ENCODE results near the gene ZCCHC3. TPM values are rescaled to one million over a fixed set of nuclear protein-coding genes. Genes with fewer than 3 reads are reported as not detected.
"Not testable (repeated sequence)": the region's sequence is repeated elsewhere in the genome, so short reads cannot be mapped to it uniquely, and the experiment has no call there.

The ZCCHC3 gene
- total and polyA plus RNA-seq, 7 experiments from 2014 or later: 5.6 to 31.9 (median 19.2) TPM

GRCh38 chr20:328975-329695 lies 31.8 kb downstream of the ZCCHC3 start:
- H3K4me1 ChIP-seq (ENCODE audit: control insufficient read depth in 2 of 2, insufficient read depth in 2 of 2, low read length in 2 of 2): peaks cover 4 to 9% of the 10 kb centered on the region in 2 donors
- H3K4me1 Mint-ChIP-seq: peaks cover 10 to 30% (median 26%) of the 10 kb centered on the region in 7 donors
- no peaks in the 10 kb centered on the region for H3K9me3 ChIP-seq (ENCODE audit: control insufficient read depth in 2 of 3, low read length in 3 of 3)
- peak overlapping the region; percentile 47 for H3K27ac ChIP-seq (ENCODE audit: low read depth, low read length)
- ATAC-seq: no peak
- no peak for DNase-seq
- peak overlapping the region; percentile 26 to 87 (median 72) for H3K27ac Mint-ChIP-seq
- no peak overlapping the region for H3K4me3 ChIP-seq (ENCODE audit: low read length)
- ChIA-PET POLR2A (interaction anchor here (0.7 to 2.8 kb wide), 4 partner anchors 19 to 53 kb away, joined by 3 to 14 read pairs (median 4); partner anchors contain the start of gene ZCCHC3), CTCF (interaction anchor here (0.6 to 3.9 kb wide), 7 partner anchors 10 to 121 kb away, joined by 3 to 29 read pairs (median 5); partner anchors contain the start of genes DEFB129 and DEFB132)
- H3K4me3 Mint-ChIP-seq: peak overlapping the region in 8 of 10 donors; percentile 26 to 88 (median 68)
- H3K27me3 ChIP-seq (ENCODE audit: control insufficient read depth in 2 of 2, insufficient read depth in 2 of 2, low read length in 2 of 2): no peaks in the 10 kb centered on the region
- peaks cover 0 to 2% (median 0%) of the 10 kb centered on the region in 11 donors for H3K9me3 Mint-ChIP-seq
- peaks cover 0 to 4% (median 0%) of the 10 kb centered on the region in 5 donors for H3K27me3 Mint-ChIP-seq
- intact Hi-C loops (cut with micrococcal nuclease): loop anchor here in 1 of 2 donors (10.0 kb wide), 1 partner anchor 1776 kb away; the partner anchor contains the start of gene STK35
- no peaks in the 10 kb centered on the region for H3K36me3 ChIP-seq (ENCODE audit: control insufficient read depth in 2 of 3, insufficient read depth in 3 of 3, low read length in 3 of 3)
- H3K36me3 Mint-ChIP-seq: no peaks in the 10 kb centered on the region

GRCh38 chr20:329851-330232 lies 32.5 kb downstream of the ZCCHC3 start:
- ChIA-PET CTCF (interaction anchor here (0.7 to 3.9 kb wide), 11 partner anchors 9 to 122 kb away, joined by 3 to 29 read pairs (median 5); partner anchors contain the start of genes DEFB129 and DEFB132), POLR2A (interaction anchor here (1.0 to 2.8 kb wide), 4 partner anchors 11 to 33 kb away, joined by 3 to 14 read pairs (median 5); partner anchors contain the start of gene ZCCHC3)
- ATAC-seq: no peak
- peak overlapping the region in 7 of 9 donors; percentile 28 to 76 (median 57) for H3K27ac Mint-ChIP-seq
- no peaks in the 10 kb centered on the region for H3K36me3 Mint-ChIP-seq
- H3K27ac ChIP-seq (ENCODE audit: low read depth, low read length): peak overlapping the region; percentile 38
- intact Hi-C loops (cut with micrococcal nuclease): loop anchor here (1.0 to 10.0 kb wide), 3 partner anchors 63 to 1775 kb away; partner anchors contain the start of gene STK35 (in 1 of the 2)
- peaks cover 0 to 3% (median 0%) of the 10 kb centered on the region in 5 donors for H3K27me3 Mint-ChIP-seq
- H3K27me3 ChIP-seq (ENCODE audit: control insufficient read depth in 2 of 2, insufficient read depth in 2 of 2, low read length in 2 of 2): no peaks in the 10 kb centered on the region
- peaks cover 12 to 30% (median 23%) of the 10 kb centered on the region in 7 donors for H3K4me1 Mint-ChIP-seq
- no peak overlapping the region for H3K4me3 Mint-ChIP-seq
- H3K4me1 ChIP-seq (ENCODE audit: control insufficient read depth in 2 of 2, insufficient read depth in 2 of 2, low read length in 2 of 2): peaks cover 4% of the 10 kb centered on the region in 2 donors
- H3K9me3 ChIP-seq (ENCODE audit: control insufficient read depth in 2 of 3, low read length in 3 of 3): no peaks in the 10 kb centered on the region
- no peak overlapping the region for H3K4me3 ChIP-seq (ENCODE audit: low read length)
- no peaks in the 10 kb centered on the region for H3K36me3 ChIP-seq (ENCODE audit: control insufficient read depth in 2 of 3, insufficient read depth in 3 of 3, low read length in 3 of 3)
- DNase-seq: no peak
- H3K9me3 Mint-ChIP-seq: peaks cover 0 to 2% (median 0%) of the 10 kb centered on the region in 11 donors

GRCh38 chr20:330233-331149 lies 33.1 kb downstream of the ZCCHC3 start:
- Histone ChIP-seq H3K4me3 (ENCODE audit: low read length) (no peak overlapping the region), H3K27me3 (ENCODE audit: control insufficient read depth in 2 of 2, insufficient read depth in 2 of 2, low read length in 2 of 2) (no peaks in the 10 kb centered on the region), H3K9me3 (ENCODE audit: control insufficient read depth in 2 of 3, low read length in 3 of 3) (no peaks in the 10 kb centered on the region), H3K36me3 (ENCODE audit: control insufficient read depth in 2 of 3, insufficient read depth in 3 of 3, low read length in 3 of 3) (no peaks in the 10 kb centered on the region), H3K27ac (ENCODE audit: low read depth, low read length) (no peak overlapping the region), H3K4me1 (ENCODE audit: control insufficient read depth in 2 of 2, insufficient read depth in 2 of 2, low read length in 2 of 2) (peaks cover 4% of the 10 kb centered on the region in 2 donors)
- ChIA-PET CTCF (interaction anchor here (0.6 to 3.9 kb wide), 22 partner anchors 9 to 136 kb away, joined by 3 to 29 read pairs (median 4); partner anchors contain the start of genes DEFB129, DEFB132 and ZCCHC3), POLR2A (interaction anchor here (1.0 to 2.8 kb wide), 4 partner anchors 12 to 34 kb away, joined by 3 to 14 read pairs (median 5); partner anchors contain the start of gene ZCCHC3)
- intact Hi-C loops (cut with micrococcal nuclease): loop anchor here (1.0 kb wide), 2 partner anchors 63 to 121 kb away; no protein-coding TSS in a partner anchor
- Mint-ChIP-seq H3K4me3 (no peak overlapping the region), H3K4me1 (peaks cover 12 to 30% (median 21%) of the 10 kb centered on the region in 7 donors), H3K27me3 (peaks cover 0 to 3% (median 0%) of the 10 kb centered on the region in 5 donors), H3K9me3 (peaks cover 0 to 2% (median 0%) of the 10 kb centered on the region in 11 donors), H3K36me3 (no peaks in the 10 kb centered on the region), H3K27ac (peak overlapping the region in 7 of 9 donors; percentile 28 to 85 (median 68))
- DNase-seq (peak; percentile 34 to 74 (median 61)), ATAC-seq (peak; percentile 65)

DNA sequence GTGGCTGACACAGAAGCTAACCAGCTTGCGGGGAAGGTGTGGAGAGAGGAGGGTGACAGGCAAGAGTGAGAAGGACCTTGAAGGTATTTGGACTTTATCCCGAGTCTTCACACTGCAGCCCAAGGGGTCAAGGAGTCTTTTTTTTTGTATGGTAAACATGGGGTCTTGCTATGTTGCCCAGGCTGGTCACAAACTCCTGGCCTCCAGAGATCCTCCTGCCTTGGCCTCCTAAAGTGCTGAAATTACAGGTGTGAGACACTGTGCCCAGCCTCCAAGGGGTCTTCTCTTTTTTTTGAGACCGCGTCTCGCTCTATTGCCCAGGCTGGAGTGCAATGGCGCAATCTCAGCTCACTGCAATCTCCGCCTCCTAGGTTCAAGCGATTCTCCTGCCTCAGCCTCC lies 37.2 kb downstream of the ZCCHC3 start:
- H3K36me3 Mint-ChIP-seq: no peaks in the 10 kb centered on the region
- no peaks in the 10 kb centered on the region for H3K4me1 ChIP-seq (ENCODE audit: control insufficient read depth in 2 of 2, insufficient read depth in 2 of 2, low read length in 2 of 2)
- intact Hi-C loops (cut with micrococcal nuclease): no loop called here
- DNase-seq (no peak), ATAC-seq (no peak)
- H3K36me3 ChIP-seq (ENCODE audit: control insufficient read depth in 2 of 3, insufficient read depth in 3 of 3, low read length in 3 of 3): no peaks in the 10 kb centered on the region
- no peaks in the 10 kb centered on the region for H3K9me3 ChIP-seq (ENCODE audit: control insufficient read depth in 2 of 3, low read length in 3 of 3)
- peaks cover 0 to 1% (median 0%) of the 10 kb centered on the region in 11 donors for H3K9me3 Mint-ChIP-seq
- no peak overlapping the region for H3K4me3 ChIP-seq (ENCODE audit: low read length)
- ChIA-PET POLR2A (no interaction called here), CTCF (interaction anchor here (0.6 kb wide), 1 partner anchor 47 kb away, joined by 5 read pairs; no protein-coding TSS in a partner anchor)
- no peak overlapping the region for H3K4me3 Mint-ChIP-seq
- H3K27me3 ChIP-seq (ENCODE audit: control insufficient read depth in 2 of 2, insufficient read depth in 2 of 2, low read length in 2 of 2): no peaks in the 10 kb centered on the region
- H3K27ac ChIP-seq (ENCODE audit: low read depth, low read length): no peak overlapping the region
- H3K27me3 Mint-ChIP-seq: peaks cover 0 to 14% (median 0%) of the 10 kb centered on the region in 5 donors
- peaks cover 0 to 10% (median 9%) of the 10 kb centered on the region in 7 donors for H3K4me1 Mint-ChIP-seq
- H3K27ac Mint-ChIP-seq: no peak overlapping the region

DNA sequence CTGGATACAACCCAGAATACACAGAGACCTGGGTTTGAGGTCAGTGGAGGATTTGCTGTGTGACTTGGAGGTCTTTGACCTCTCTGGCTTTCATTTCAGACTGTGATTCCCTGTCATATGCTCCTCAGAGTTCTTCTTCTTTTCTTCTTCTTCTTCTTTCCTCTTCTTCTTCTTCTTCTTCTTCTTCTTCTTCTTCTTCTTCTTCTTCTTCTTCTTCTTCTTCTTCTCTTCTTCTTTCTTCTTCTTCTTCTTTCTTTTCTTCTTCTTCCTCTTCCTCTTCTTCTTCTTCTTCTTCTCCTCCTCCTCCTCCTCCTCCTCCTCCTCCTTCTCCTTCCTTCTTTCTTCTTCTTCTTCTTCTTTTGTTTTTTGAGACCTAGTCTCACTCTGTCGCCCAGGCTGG lies 38.7 kb downstream of the ZCCHC3 start:
- ATAC-seq; H3K4me3 ChIP-seq (ENCODE audit: low read length); H3K4me1 ChIP-seq (ENCODE audit: control insufficient read depth in 2 of 2, insufficient read depth in 2 of 2, low read length in 2 of 2); intact Hi-C loops (cut with micrococcal nuclease); H3K36me3 Mint-ChIP-seq; H3K4me3 Mint-ChIP-seq; POLR2A ChIA-PET; H3K27ac ChIP-seq (ENCODE audit: low read depth, low read length); H3K27me3 ChIP-seq (ENCODE audit: control insufficient read depth in 2 of 2, insufficient read depth in 2 of 2, low read length in 2 of 2); H3K36me3 ChIP-seq (ENCODE audit: control insufficient read depth in 2 of 3, insufficient read depth in 3 of 3, low read length in 3 of 3); DNase-seq; H3K27ac Mint-ChIP-seq; H3K9me3 Mint-ChIP-seq; H3K9me3 ChIP-seq (ENCODE audit: control insufficient read depth in 2 of 3, low read length in 3 of 3); H3K4me1 Mint-ChIP-seq: not testable (repeated sequence)
- CTCF ChIA-PET: interaction anchor here (0.6 kb wide), 1 partner anchor 955 kb away, joined by 3 read pairs; no protein-coding TSS in a partner anchor
- peaks cover 0 to 21% (median 0%) of the 10 kb centered on the region in 5 donors for H3K27me3 Mint-ChIP-seq

- peaks cover 0 to 23% (median 0%) of the 10 kb centered on the region in 5 donors for H3K27me3 Mint-ChIP-seq
- peaks cover 5 to 11% (median 7%) of the 10 kb centered on the region in 7 donors for H3K4me1 Mint-ChIP-seq
- peaks cover 0 to 5% (median 4%) of the 10 kb centered on the region in 5 donors for H3K36me3 Mint-ChIP-seq
- no peaks in the 10 kb centered on the region for H3K9me3 ChIP-seq (ENCODE audit: control insufficient read depth in 2 of 3, low read length in 3 of 3)
- no peak overlapping the region for H3K27ac ChIP-seq (ENCODE audit: low read depth, low read length)
- peaks cover 0 to 5% (median 0%) of the 10 kb centered on the region in 11 donors for H3K9me3 Mint-ChIP-seq
- DNase-seq: no peak
- ATAC-seq: peak; percentile 20
- no peak overlapping the region for H3K4me3 ChIP-seq (ENCODE audit: low read length)
- POLR2A ChIA-PET: no interaction called here
- no peaks in the 10 kb centered on the region for H3K36me3 ChIP-seq (ENCODE audit: control insufficient read depth in 2 of 3, insufficient read depth in 3 of 3, low read length in 3 of 3)
- no peaks in the 10 kb centered on the region for H3K4me1 ChIP-seq (ENCODE audit: control insufficient read depth in 2 of 2, insufficient read depth in 2 of 2, low read length in 2 of 2)
- intact Hi-C loops (cut with micrococcal nuclease): no loop called here
- no peaks in the 10 kb centered on the region for H3K27me3 ChIP-seq (ENCODE audit: control insufficient read depth in 2 of 2, insufficient read depth in 2 of 2, low read length in 2 of 2)
- no peak overlapping the region for H3K27ac Mint-ChIP-seq
- no peak overlapping the region for H3K4me3 Mint-ChIP-seq
- CTCF ChIA-PET: no interaction called here
Observed at GRCh38 chr20:341682-342081, 44.3 kb downstream of the ZCCHC3 start.

All from naive thymus-derived CD4-positive, alpha-beta T cell (primary cell).